GM18526 (cell line): ENCODE data around the gene IPO9.

Experiments
- POLR2A ChIP-seq: IDR thresholded peaks from 3 replicates; pipeline ENCODE4 v1.6.1; 2011; ENCODE audit not compliant: insufficient read length; ENCODE audit errors: extremely low read depth

The IPO9 gene

GRCh38 chr1:201925981-201926645, 97.2 kb downstream of the IPO9 start:
- TF ChIP-seq POLR2A = no peak

DNA sequence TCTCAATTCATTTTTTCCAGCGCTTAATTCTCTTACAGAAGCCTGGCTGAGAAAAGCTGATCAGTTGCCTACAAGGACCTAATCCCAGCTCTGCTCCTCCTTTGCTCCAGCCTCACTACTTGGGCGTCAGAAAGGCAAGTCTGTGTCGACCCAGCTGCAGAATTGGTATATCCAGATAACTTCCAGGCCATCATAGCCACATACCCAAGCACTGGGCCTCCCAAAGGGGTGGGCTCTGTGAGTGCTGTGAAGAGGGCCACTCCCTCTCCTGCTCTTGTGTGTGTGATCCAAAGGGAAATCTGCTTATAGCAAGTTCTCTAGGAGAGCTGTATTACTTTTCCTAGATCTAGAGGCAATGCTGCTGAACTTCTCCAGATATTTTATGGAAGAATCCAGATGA, 99.3 kb downstream of the IPO9 start:
- no peak for TF ChIP-seq POLR2A

GRCh38 chr1:201930137-201930536, 101.2 kb downstream of the IPO9 start:
- TF ChIP-seq POLR2A = no peak

- no peak for TF ChIP-seq POLR2A
These were observed 101.8 kb downstream of the IPO9 start for GRCh38 chr1:201930803-201931202.
